ENCODE results near the gene WNT10A. TPM values are rescaled to one million over a fixed set of nuclear protein-coding genes. Genes with fewer than 3 reads are reported as not detected.

Gene WNT10A
- 1 to 10 TPM; 4.8 to 6.6 TPM for total RNA-seq
- 3.8 TPM for polyA plus RNA-seq (2013, experiment 1 of 2)
- polyA plus RNA-seq (2013, experiment 2 of 2): 5.2 TPM
- 1.2 to 29.3 (median 5.3) reads per million in 172 experiments for total RNA-seq

DNA sequence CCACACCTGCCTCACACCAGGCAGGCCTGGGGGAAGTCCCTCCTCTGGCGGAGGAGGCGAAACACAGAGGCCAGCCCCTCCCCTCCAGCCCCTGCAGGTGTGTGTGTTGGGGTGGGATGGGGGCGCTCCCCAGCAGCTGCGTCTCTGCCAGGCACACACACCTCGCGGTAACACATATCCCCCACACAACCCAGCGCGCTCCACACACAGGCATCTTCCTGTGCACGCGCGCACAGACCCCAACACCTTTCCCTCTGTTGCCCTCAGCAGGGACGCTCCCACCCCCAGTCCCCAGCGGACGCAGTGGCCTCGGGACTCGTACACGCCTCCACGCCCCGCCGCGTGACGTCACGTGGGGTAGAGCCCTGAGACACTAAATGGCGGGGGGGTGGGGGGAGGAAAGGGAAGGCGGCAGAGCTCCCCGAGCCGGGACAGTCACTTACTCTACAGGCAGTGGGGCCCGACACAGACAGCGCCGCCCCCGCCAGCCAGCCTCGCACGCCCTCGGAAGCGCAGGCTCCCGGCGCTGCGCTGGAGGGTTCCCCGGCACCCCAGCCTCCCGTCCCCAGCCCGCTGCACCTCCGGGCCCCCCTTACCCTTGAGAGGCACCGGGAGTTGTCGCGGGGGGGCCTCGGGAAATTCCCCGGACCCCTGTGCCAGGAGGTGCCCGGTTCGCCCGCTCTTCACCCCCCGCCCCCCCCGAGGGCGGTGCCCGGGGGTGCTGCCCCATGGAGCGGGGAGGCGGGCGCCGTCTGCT is at the start of gene WNT10A:
Gene WNT10A (plus strand): TSS at position 751 of the 757 bp plus-strand sequence. CDS start 144 bp downstream, outside the sequence.
- Histone ChIP-seq H3K27me3 (ENCODE audit: control insufficient read depth in 1 of 2, insufficient read depth in 2 of 2, low read length in 2 of 2) (peaks cover 0 to 8% of the 10 kb centered on the region in 2 experiments), H3K4me3 (ENCODE audit: low read length) (peak within 1 kb of the TSS; percentile 53), H3K4me1 (ENCODE audit: insufficient read depth, low read length) (peaks cover 87% of the 10 kb centered on the region), H3K27ac (ENCODE audit: low read depth in 1 of 2, low read length in 2 of 2) (peak within 1 kb of the TSS; percentile 44 to 60), H3K36me3 (ENCODE audit: insufficient read depth, low read length) (no peaks in the 10 kb centered on the region), H3K9me3 (ENCODE audit: control insufficient read depth in 1 of 2, insufficient read depth in 1 of 2, low read length in 2 of 2) (no peaks in the 10 kb centered on the region)
- Mint-ChIP-seq H3K27me3 (peaks cover 17% of the 10 kb centered on the region), H3K4me1 (ENCODE audit: low read depth) (peaks cover 61% of the 10 kb centered on the region), H3K9me3 (no peaks in the 10 kb centered on the region), H3K36me3 (ENCODE audit: low read depth) (no peaks in the 10 kb centered on the region), H3K4me3 (peak within 1 kb of the TSS; percentile 95), H3K27ac (peak within 1 kb of the TSS; percentile 94)
- CTCF ChIA-PET: interaction anchor here (0.7 to 12.1 kb wide), 7 partner anchors 16 to 415 kb away, joined by 3 to 500 read pairs (median 3); partner anchors contain the start of gene TTLL4
- DNase-seq: peak; percentile 73 to 96 (median 88)
- TF ChIP-seq, protein P1, sequence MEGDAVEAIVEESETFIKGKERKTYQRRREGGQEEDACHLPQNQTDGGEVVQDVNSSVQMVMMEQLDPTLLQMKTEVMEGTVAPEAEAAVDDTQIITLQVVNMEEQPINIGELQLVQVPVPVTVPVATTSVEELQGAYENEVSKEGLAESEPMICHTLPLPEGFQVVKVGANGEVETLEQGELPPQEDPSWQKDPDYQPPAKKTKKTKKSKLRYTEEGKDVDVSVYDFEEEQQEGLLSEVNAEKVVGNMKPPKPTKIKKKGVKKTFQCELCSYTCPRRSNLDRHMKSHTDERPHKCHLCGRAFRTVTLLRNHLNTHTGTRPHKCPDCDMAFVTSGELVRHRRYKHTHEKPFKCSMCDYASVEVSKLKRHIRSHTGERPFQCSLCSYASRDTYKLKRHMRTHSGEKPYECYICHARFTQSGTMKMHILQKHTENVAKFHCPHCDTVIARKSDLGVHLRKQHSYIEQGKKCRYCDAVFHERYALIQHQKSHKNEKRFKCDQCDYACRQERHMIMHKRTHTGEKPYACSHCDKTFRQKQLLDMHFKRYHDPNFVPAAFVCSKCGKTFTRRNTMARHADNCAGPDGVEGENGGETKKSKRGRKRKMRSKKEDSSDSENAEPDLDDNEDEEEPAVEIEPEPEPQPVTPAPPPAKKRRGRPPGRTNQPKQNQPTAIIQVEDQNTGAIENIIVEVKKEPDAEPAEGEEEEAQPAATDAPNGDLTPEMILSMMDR (IDR thresholded peaks at IDR 0.05): no peak
- intact Hi-C loops (cut with DNase I, micrococcal nuclease): loop anchor here in 1 of 2 experiments (1.0 kb wide), 1 partner anchor 16 kb away; no protein-coding TSS in a partner anchor
- ATAC-seq (ENCODE audit: poor library complexity): peak; percentile 81
- POLR2A ChIA-PET: interaction anchor here (1.4 to 19.6 kb wide), 3 partner anchors 9 to 484 kb away, joined by 4 to 455 read pairs (median 14); no protein-coding TSS in a partner anchor

DNA sequence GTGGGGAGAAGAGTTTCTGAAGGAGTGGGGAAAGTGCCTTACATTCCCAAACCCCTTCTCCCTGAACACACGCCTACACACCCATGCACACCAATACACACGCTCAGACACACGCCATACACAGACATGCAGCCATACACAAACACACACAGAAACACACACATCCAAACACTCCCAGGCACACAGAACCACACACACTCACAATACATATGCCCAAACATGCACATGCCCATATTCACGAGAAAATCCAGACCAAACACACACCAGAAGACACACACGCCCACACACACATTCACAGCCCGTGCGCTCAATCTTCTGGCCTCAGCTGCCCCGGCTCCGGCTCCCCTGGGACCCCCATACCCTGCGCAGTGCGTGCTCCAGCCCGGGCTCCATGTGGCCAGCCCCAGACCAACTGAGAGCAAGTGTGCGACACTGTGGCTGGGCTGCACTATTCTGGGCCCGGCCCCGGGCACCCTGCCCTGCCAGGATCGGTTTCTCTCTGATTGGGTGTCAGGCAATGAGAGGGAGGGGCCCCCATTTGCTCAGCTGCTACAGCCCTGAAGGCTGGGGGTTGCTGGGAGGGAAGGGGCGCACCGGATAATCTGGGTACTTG is 49.2 kb upstream of the WNT10A start, which contains the start of gene PRKAG3:
Gene PRKAG3 (minus strand): TSS at position 426 of the 613 bp plus-strand sequence.
- intact Hi-C loops (cut with DNase I, micrococcal nuclease): no loop called here
- TF ChIP-seq, protein P1 (IDR thresholded peaks at IDR 0.05): no peak
- no peak within 1 kb of the TSS for H3K4me3 ChIP-seq (ENCODE audit: low read length)
- POLR2A ChIA-PET: no interaction called here
- Mint-ChIP-seq H3K36me3 (ENCODE audit: low read depth) (no peaks in the 10 kb centered on the region), H3K27ac (no peak within 1 kb of the TSS), H3K27me3 (peaks cover 50% of the 10 kb centered on the region), H3K4me3 (no peak within 1 kb of the TSS), H3K9me3 (no peaks in the 10 kb centered on the region), H3K4me1 (ENCODE audit: low read depth) (no peaks in the 10 kb centered on the region)
- H3K27ac ChIP-seq (ENCODE audit: low read depth in 1 of 2, low read length in 2 of 2): no peak within 1 kb of the TSS
- ATAC-seq (ENCODE audit: poor library complexity): no peak
- H3K4me1 ChIP-seq (ENCODE audit: insufficient read depth, low read length): no peaks in the 10 kb centered on the region
- DNase-seq: no peak
- H3K36me3 ChIP-seq (ENCODE audit: insufficient read depth, low read length): no peaks in the 10 kb centered on the region
- CTCF ChIA-PET: no interaction called here
- peaks cover 9 to 53% of the 10 kb centered on the region in 2 experiments for H3K27me3 ChIP-seq (ENCODE audit: control insufficient read depth in 1 of 2, insufficient read depth in 2 of 2, low read length in 2 of 2)
- H3K9me3 ChIP-seq (ENCODE audit: control insufficient read depth in 1 of 2, insufficient read depth in 1 of 2, low read length in 2 of 2): peaks cover 0 to 4% of the 10 kb centered on the region in 2 experiments

DNA sequence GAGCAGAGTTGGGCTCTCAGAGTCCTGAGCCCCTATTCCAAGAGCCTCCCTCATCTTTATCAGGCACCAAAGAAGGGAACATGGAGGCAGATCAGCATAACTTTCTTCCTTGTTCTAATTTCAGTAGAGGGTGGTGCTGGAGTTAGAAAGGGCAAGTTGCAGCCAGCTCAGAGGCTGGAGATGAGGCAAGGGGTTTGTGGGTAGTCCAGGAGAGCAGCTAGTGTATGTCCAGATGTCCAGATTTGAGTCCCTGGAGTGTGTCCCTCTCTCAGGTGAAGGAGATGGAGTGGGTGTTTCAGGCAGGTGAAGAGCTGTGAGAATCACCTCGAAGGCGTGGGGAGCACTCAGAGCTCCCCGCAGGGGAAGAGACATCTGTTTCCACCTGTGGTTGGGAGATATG is 48.6 kb upstream of the WNT10A start:
- H3K27me3 ChIP-seq (ENCODE audit: control insufficient read depth in 1 of 2, insufficient read depth in 2 of 2, low read length in 2 of 2): peaks cover 9 to 53% of the 10 kb centered on the region in 2 experiments
- ChIA-PET POLR2A (no interaction called here), CTCF (no interaction called here)
- TF ChIP-seq, protein P1 (IDR thresholded peaks at IDR 0.05): no peak
- intact Hi-C loops (cut with DNase I, micrococcal nuclease): no loop called here
- H3K27me3 Mint-ChIP-seq: peaks cover 53% of the 10 kb centered on the region
- H3K4me3 Mint-ChIP-seq: no peak overlapping the region
- H3K9me3 Mint-ChIP-seq: no peaks in the 10 kb centered on the region
- H3K36me3 ChIP-seq (ENCODE audit: insufficient read depth, low read length): no peaks in the 10 kb centered on the region
- H3K4me1 ChIP-seq (ENCODE audit: insufficient read depth, low read length): no peaks in the 10 kb centered on the region
- no peaks in the 10 kb centered on the region for H3K4me1 Mint-ChIP-seq (ENCODE audit: low read depth)
- H3K9me3 ChIP-seq (ENCODE audit: control insufficient read depth in 1 of 2, insufficient read depth in 1 of 2, low read length in 2 of 2): peaks cover 2 to 4% of the 10 kb centered on the region in 2 experiments
- no peak overlapping the region for H3K27ac Mint-ChIP-seq
- no peak overlapping the region for H3K4me3 ChIP-seq (ENCODE audit: low read length)
- ATAC-seq (ENCODE audit: poor library complexity) (no peak), DNase-seq (no peak)
- H3K36me3 Mint-ChIP-seq (ENCODE audit: low read depth): no peaks in the 10 kb centered on the region
- H3K27ac ChIP-seq (ENCODE audit: low read depth in 1 of 2, low read length in 2 of 2): no peak overlapping the region
